Measurements from ENCODE around the gene NDUFS7.

Gene NDUFS7

GRCh38 chr19:1365319-1366269 lies 18.1 kb upstream of the NDUFS7 start:
- no peak for DNase-seq

DNA sequence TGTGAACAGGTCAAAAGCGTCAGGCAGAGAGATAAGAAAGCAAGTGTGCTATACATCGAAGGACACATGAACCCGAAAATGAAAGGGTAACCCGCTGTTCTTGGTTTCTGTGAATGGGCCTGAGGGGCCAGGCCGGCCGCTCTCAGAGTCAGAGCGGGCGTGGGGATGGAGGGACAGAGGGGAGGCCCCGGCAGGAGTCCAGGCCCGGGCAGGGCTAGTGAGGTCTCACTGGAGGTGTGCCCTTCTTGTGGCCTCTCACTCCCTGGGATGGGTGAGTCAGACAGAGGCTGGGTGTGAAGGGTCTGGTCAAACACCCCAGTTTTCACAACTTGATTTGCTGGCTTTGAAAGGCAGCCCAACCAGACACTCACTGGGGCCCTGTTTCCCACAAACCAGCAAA lies 17.4 kb upstream of the NDUFS7 start:
- no peak for DNase-seq

- DNase-seq = no peak
Measured at GRCh38 chr19:1366899-1367870, 16.5 kb upstream of the NDUFS7 start.

- DNase-seq = no peak
Measured at GRCh38 chr19:1369214-1369805, 14.4 kb upstream of the NDUFS7 start.

- no peak for DNase-seq
Measured at GRCh38 chr19:1370579-1371361, 12.9 kb upstream of the NDUFS7 start.

DNA sequence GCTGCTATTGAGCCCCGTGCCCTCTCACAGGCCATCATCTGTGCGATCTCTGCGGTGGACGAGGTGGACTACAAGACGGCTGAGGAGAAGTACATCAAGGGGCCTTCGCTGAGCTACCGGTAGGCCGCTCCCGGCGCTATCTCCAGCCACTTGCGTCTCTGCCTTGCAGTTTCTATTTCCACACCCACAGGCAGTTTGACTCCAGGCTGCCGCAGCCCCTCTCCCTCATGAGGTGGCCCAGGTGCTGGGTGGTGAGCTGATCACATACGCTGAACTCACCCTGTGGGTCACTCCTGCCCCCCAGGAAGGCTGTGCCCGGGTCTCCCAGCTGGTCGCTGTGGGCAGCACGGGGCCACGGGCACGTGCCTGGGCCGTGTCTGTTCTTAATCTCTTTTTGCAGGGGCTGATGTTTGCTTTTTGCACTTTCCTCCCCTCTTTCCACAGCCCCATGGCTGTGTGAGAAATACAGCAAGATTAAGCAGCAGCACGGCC lies 10.6 kb upstream of the NDUFS7 start:
- no peak for DNase-seq

DNA sequence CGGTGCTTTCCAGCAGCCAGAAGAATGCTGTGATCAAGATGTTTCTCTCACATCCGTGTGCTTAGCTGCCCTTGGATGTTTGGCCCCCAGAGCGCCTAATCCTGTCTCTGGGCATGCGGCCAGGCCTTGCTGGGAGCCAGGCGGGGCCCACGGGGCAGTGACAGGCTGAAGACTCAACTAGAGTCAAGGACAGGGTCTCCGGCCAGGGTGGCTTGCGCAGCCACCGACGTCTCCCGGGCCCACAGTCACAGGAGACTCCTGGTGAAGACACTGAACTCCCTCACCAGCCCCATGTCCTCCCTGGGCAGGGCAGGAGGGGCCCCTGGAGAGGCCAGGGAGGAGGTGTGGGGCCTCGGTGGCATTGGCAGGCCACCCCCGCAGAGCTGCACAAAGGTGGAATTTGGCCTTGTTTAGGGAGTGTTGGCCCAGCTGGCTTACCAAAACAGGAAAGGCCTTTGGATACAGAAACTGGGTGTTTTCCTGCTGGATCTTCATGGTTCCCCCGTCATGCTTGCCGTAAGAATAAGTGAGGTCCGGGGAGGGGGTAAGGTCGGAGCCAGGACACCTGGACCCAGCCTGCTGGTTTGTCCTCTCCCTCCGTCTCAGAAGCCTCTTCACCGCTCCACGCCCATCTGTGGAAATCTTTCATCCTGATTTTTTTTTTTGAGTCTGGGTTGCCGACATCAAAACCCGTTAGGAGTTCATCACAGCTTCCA lies 10.0 kb upstream of the NDUFS7 start:
- no peak for DNase-seq

GRCh38 chr19:1374250-1374577 lies 9.5 kb upstream of the NDUFS7 start:
- DNase-seq = no peak

DNA sequence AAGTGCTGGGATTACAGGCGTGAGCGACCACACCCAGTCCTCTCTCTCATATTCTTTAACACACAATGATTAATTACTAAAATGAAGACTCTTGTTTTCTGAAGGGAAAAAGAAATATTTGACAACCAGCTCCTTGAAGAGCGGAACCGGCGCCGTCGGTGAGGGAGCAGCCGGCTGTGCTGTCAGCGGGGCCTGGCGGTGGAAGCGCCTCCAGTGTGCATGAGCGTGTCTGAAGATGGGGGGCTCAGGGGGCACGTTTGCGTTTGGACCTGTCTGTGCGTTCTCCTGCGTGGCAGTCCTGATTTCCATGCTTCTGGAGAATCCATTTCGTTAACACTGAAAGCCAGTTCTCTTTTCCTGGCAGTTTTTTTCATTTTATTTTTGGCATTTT lies 7.3 kb upstream of the NDUFS7 start:
- no peak for DNase-seq

GRCh38 chr19:1377176-1377964 lies 6.3 kb upstream of the NDUFS7 start:
- no peak for DNase-seq

GRCh38 chr19:1377965-1378785 lies 5.5 kb upstream of the NDUFS7 start:
- no peak for DNase-seq

DNA sequence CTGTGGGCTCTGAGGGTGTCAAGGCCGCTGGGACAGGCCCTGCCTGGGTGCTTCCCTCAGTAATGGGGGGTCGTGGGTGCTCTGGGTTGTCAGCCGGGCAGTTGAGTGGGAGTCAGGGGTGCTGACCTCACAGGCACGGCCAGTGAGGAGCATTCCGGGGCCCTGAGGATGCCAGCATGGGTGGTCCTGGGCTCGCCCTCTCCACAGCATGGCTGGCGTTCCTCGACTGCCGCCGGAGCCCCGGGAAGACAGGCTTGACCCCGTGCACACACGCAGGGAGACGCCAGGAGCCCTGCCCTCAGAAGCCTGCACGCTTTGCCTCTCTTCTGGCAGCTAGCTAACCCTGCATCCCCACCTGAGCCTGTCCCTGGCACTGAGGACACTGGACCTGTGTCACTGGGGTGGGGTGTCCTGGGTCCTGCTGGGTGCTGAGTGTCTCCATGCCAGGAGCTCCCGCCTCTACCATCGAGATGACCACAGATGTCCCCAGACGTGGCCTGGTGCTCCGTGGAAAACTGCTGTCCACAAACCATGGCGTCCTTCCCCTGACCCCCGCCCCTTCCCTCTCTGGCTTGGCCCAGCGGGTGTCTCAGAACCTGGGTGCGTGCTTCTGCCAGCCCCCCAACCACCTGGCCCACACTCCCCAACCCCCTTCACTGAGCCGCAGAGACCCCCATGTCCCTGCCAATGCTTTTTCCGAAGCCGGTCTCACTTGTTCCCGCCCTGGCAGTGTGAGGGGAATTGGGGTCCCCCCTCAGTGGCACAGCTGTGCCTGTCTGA lies 4.4 kb upstream of the NDUFS7 start:
- DNase-seq = no peak

- DNase-seq = no peak
Measured at GRCh38 chr19:1379961-1380489, 3.7 kb upstream of the NDUFS7 start.

- no peak for DNase-seq
Measured at GRCh38 chr19:1382250-1382649, 1.5 kb upstream of the NDUFS7 start.

GRCh38 chr19:1383017-1383311 lies 743 bp upstream of the NDUFS7 start:
- DNase-seq = no peak

DNA sequence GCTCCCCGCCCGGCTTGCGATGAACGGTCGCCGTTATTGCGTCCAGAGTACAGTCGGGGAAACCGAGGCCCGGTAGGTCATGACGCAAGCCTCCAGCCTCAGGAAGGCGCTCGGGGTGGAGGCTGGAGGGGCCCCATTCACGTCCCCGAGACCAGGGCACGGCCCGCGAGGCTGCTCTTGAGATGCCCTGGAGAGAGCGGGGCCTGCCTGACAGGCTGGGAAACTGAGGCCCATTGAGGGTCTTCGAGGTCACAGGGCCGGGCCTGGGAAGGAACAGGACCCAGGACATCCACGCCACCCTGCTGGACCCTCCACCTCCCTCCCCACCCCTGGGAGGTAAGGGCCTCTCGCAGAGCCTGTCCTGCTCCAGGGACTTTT lies 367 bp downstream of the NDUFS7 start:
- no peak for DNase-seq

DNA sequence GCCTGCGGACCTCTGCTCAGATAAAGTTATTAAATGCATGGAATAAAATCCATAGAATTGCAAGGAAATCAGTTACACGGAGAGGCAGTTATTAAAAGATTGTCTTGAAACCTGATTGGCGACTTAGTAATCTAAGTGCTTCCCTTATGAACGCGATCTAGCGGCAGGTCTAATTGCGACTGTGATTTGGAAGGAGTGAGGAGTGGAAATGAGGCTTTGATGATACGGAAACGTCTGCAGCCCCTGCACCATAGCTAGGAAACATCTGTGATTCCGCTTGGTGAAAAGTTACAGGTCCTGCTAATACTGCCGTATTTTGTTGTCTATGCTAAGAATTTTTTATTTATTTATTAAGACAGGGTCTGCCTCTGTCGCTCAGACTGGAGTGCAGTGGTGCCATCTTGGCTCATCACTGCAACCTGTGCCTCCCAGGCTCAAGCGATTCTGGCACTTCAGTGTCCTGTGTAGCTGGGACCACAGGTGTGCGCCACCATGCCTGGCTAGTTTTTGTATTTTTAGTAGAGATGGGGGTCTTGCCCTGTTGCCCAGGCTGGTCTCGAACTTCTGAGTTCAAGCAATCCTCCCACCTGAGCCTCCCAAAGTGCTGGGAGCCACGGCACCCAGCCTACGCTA lies 887 bp downstream of the NDUFS7 start:
- DNase-seq = no peak

- no peak for DNase-seq
Measured at GRCh38 chr19:1385816-1386215, 2.1 kb downstream of the NDUFS7 start.
